IPS DF 6.9 (cell line): ENCODE measurements around the gene MPP1.

Experiments used
- DNase-seq: peaks from one replicate; pipeline ENCODE4 v3.0.0-alpha.2; 2013; ENCODE audit warnings: low read depth, low spot score
- H3K27ac ChIP-seq: one replicate; pipeline ENCODE4 v1.5.1; 2013; ENCODE audit warnings: low read length, control low read depth
- H3K27me3 ChIP-seq: 2 replicates; pipeline ENCODE4 v1.6.1; 2013; ENCODE audit warnings: mild to moderate bottlenecking, low read length; ENCODE audit not compliant: control insufficient read depth, insufficient read depth
- H3K36me3 ChIP-seq: 2 replicates; pipeline ENCODE4 v1.6.1; 2013; ENCODE audit warnings: low read length; ENCODE audit not compliant: control insufficient read depth, insufficient read depth
- H3K4me1 ChIP-seq: 2 replicates; pipeline ENCODE4 v1.6.1; 2013; ENCODE audit warnings: low read length; ENCODE audit not compliant: control insufficient read depth, insufficient read depth
- H3K4me3 ChIP-seq: 2 replicates; pipeline ENCODE4 v1.5.1; 2013; ENCODE audit warnings: mild to moderate bottlenecking, low read length
- H3K9me3 ChIP-seq: 2 replicates; pipeline ENCODE4 v1.6.1; 2013; ENCODE audit warnings: low read length, inconsistent platforms; ENCODE audit not compliant: control insufficient read depth, insufficient read depth
- WGBS: extraction: QIAGEN DNeasy Blood & Tissue Kit; methylation state at CpG from one replicate; pipeline ENCODE4 v1.1.7; 2013; ENCODE audit warnings: mixed read lengths, missing lambda C conversion rate; ENCODE audit not compliant: insufficient read length, insufficient coverage; 5-methylcytosine and 5-hydroxymethylcytosine counted together

MPP1 gene

GRCh38 chrX:154812341-154813101 lies 7.2 kb upstream of the MPP1 start:
- no peaks in the 10 kb centered on the region for H3K27me3 ChIP-seq
- no CpG with 5 or more reads among the region's 2 CpGs for WGBS
- H3K27ac ChIP-seq: no peak overlapping the region
- H3K4me3 ChIP-seq: no peak overlapping the region
- H3K4me1 ChIP-seq: no peaks in the 10 kb centered on the region
- H3K36me3 ChIP-seq: no peaks in the 10 kb centered on the region
- H3K9me3 ChIP-seq: no peaks in the 10 kb centered on the region
- DNase-seq: no peak

- no peaks in the 10 kb centered on the region for H3K36me3 ChIP-seq
- no peak for DNase-seq
- no peaks in the 10 kb centered on the region for H3K27me3 ChIP-seq
- no peak overlapping the region for H3K4me3 ChIP-seq
- H3K4me1 ChIP-seq: no peaks in the 10 kb centered on the region
- no CpG with 5 or more reads among the region's 1 CpG for WGBS
- no peaks in the 10 kb centered on the region for H3K9me3 ChIP-seq
- H3K27ac ChIP-seq: no peak overlapping the region
Measured at GRCh38 chrX:154809939-154810665, 4.8 kb upstream of the MPP1 start.

- Histone ChIP-seq H3K4me1 (peaks cover 2% of the 10 kb centered on the region), H3K9me3 (no peaks in the 10 kb centered on the region), H3K4me3 (no peak overlapping the region), H3K36me3 (no peaks in the 10 kb centered on the region), H3K27ac (no peak overlapping the region), H3K27me3 (peaks cover 2% of the 10 kb centered on the region; the same call in 1 of the 2 replicates)
- WGBS: no CpG with 5 or more reads among the region's 5 CpGs
- DNase-seq: no peak
Measured at GRCh38 chrX:154806837-154807501, 1.7 kb upstream of the MPP1 start.

- H3K27ac ChIP-seq: no peak overlapping the region
- peaks cover 2% of the 10 kb centered on the region; the same call in 1 of the 2 replicates for H3K27me3 ChIP-seq
- no peak for DNase-seq
Measured at GRCh38 chrX:154805696-154806091, 409 bp upstream of the MPP1 start.

GRCh38 chrX:154804261-154804956 lies 876 bp downstream of the MPP1 start:
- peaks cover 2% of the 10 kb centered on the region; the same call in 1 of the 2 replicates for H3K27me3 ChIP-seq
- H3K4me1 ChIP-seq: peaks cover 3% of the 10 kb centered on the region
- H3K36me3 ChIP-seq: no peaks in the 10 kb centered on the region
- H3K27ac ChIP-seq: no peak overlapping the region
- no peak for DNase-seq
- H3K9me3 ChIP-seq: no peaks in the 10 kb centered on the region
- H3K4me3 ChIP-seq: peak overlapping the region; percentile 59; the same call in 1 of the 2 replicates
- no CpG with 5 or more reads among the region's 7 CpGs for WGBS

More at GRCh38 chrX:154805696-154806091, 409 bp upstream of the MPP1 start:
- peak overlapping the region; percentile 59; the same call in 1 of the 2 replicates for H3K4me3 ChIP-seq
- no CpG with 5 or more reads among the region's 13 CpGs for WGBS
- no peaks in the 10 kb centered on the region for H3K36me3 ChIP-seq
- no peaks in the 10 kb centered on the region for H3K9me3 ChIP-seq
- peaks cover 3% of the 10 kb centered on the region for H3K4me1 ChIP-seq

GRCh38 chrX:154802947-154803346 lies 2.3 kb downstream of the MPP1 start:
- H3K4me1 ChIP-seq: peaks cover 3% of the 10 kb centered on the region
- H3K36me3 ChIP-seq: no peaks in the 10 kb centered on the region
- H3K4me3 ChIP-seq: no peak overlapping the region
- H3K9me3 ChIP-seq: no peaks in the 10 kb centered on the region
- DNase-seq: no peak
- peaks cover 2% of the 10 kb centered on the region; the same call in 1 of the 2 replicates for H3K27me3 ChIP-seq
- no CpG with 5 or more reads among the region's 2 CpGs for WGBS
- H3K27ac ChIP-seq: no peak overlapping the region

- Histone ChIP-seq H3K36me3 (no peaks in the 10 kb centered on the region), H3K27me3 (peaks cover 2% of the 10 kb centered on the region; the same call in 1 of the 2 replicates), H3K4me1 (peaks cover 3% of the 10 kb centered on the region), H3K9me3 (no peaks in the 10 kb centered on the region), H3K4me3 (no peak overlapping the region), H3K27ac (no peak overlapping the region)
- no CpG with 5 or more reads among the region's 8 CpGs for WGBS
- no peak for DNase-seq
Measured at GRCh38 chrX:154800478-154801210, 4.6 kb downstream of the MPP1 start.

- H3K4me3 ChIP-seq: no peak overlapping the region
- DNase-seq: no peak
- H3K9me3 ChIP-seq: no peaks in the 10 kb centered on the region
- no peak overlapping the region for H3K27ac ChIP-seq
- H3K4me1 ChIP-seq: peaks cover 3% of the 10 kb centered on the region
- peaks cover 2% of the 10 kb centered on the region; the same call in 1 of the 2 replicates for H3K27me3 ChIP-seq
- no CpG with 5 or more reads among the region's 9 CpGs for WGBS
- no peaks in the 10 kb centered on the region for H3K36me3 ChIP-seq
Measured at GRCh38 chrX:154799556-154800348, 5.5 kb downstream of the MPP1 start.

GRCh38 chrX:154797006-154797405 lies 8.3 kb downstream of the MPP1 start:
- Histone ChIP-seq H3K4me1 (peaks cover 2% of the 10 kb centered on the region), H3K27me3 (no peaks in the 10 kb centered on the region), H3K27ac (no peak overlapping the region), H3K36me3 (no peaks in the 10 kb centered on the region), H3K9me3 (no peaks in the 10 kb centered on the region), H3K4me3 (no peak overlapping the region)
- WGBS: no CpG with 5 or more reads among the region's 6 CpGs
- DNase-seq: no peak
